ENCODE data around the gene HSD17B1.
A peak's percentile ranks its signal among the peaks of the same experiment; 100 is the strongest.

The HSD17B1 gene

GRCh38 chr17:42566883-42567573 lies 14.3 kb downstream of the HSD17B1 start, which contains the start of gene MLX:
Gene MLX (plus strand): TSS chr17:42567100. CDS start chr17:42567125, 25 bp downstream.
- peak; percentile 88 to 90 for DNase-seq (ENCODE audit: low read depth in 2 of 2)

GRCh38 chr17:42568341-42569111 lies 15.8 kb downstream of the HSD17B1 start:
- no peak for DNase-seq (ENCODE audit: low read depth in 2 of 2)

- no peak for DNase-seq (ENCODE audit: low read depth in 2 of 2)
Observed at GRCh38 chr17:42571435-42572225, 18.9 kb downstream of the HSD17B1 start.

DNA sequence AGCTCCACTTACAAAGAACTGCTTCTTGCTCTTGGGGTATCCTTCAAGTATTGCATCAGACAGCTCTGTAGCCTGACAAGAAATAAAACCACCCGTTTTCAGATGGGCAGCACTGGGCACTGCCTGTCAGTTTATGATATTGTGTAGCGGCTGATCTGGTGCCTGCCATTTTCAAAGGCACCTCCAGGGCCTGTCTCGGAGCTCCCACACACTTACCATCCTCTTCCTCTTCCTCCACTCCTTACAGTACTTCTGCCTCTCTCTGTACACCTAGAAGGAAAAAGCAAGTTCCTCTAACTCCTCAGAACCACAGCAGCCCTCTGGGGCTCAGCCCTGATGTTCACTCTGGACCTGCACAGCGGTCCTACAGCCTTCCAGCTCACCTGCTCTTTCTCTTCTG lies 20.4 kb downstream of the HSD17B1 start:
- DNase-seq (ENCODE audit: low read depth in 2 of 2): no peak

GRCh38 chr17:42574463-42574862 lies 21.7 kb downstream of the HSD17B1 start:
- DNase-seq (ENCODE audit: low read depth in 2 of 2): no peak

- DNase-seq (ENCODE audit: low read depth in 2 of 2): no peak
Observed at GRCh38 chr17:42577140-42577531, 24.4 kb downstream of the HSD17B1 start.

DNA sequence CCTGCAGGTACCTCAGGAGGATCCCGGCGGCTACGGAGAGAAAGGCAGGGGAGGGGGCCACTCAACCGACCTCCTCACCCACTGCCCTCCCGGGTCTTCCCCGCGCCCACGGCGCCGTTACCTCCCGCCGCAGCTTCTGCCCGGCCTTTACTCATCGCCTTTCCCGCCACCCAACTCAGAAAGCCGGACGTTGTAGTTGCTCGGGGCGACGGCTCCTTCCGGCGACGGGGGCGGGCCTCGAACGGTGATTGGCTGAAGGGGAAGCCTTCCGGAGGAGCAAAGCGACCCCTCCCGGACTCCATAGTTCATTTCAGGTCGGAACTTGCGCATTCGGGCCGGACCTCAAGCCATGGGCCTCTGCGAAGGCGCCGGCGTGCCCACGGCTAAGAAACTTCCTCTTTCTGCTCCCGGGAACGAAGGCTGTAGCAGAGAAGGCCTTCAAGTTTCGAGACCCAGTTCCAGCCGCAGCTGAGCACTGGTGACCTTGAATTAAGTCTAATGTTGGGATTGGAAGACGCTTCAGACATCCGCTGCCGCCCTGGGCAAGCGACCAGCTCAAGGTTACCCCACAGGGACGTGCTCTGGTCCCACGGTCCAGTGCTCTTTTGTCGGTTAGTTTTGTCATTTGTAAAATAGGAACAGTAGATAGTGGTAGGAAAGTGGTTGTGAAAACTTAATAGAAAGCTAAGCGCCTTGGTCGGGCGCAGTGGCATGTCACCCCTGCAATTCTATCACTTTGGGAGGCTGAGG lies 25.0 kb downstream of the HSD17B1 start, which contains the start of gene PSMC3IP:
Gene PSMC3IP, minus strand, starts transcription at position 198 of the 750 bp plus-strand sequence. Its CDS starts 43 bp downstream, at position 155.
- DNase-seq (ENCODE audit: low read depth in 2 of 2): peak; percentile 91 to 95

DNA sequence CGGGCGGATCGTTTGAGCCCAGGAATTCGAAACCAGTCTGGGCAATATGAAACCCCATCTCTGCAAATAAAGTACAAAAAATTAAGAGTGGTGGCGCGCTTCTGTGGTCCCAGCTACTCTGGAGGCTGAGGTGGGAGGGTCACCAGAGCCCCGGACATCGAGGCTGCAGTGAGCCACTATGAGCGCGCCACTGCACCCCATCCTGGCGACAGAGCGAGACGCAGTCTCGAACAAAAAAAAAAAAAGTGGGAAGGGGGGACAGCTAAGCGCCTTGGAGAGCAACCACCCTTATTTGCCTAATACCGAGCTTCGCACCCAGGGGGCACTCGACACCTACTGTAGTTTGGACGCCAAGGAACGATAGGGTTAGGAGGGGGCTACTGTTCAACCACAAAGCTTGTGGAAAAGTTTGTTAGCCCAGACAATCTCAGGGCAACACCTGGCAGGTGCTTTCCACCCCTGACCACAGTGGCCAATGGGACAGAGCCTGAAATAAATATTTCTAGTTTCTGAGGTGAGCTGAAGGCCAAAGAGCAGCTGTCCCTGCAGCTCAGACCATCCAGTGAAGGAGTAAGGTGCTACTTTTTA lies 25.7 kb downstream of the HSD17B1 start:
- DNase-seq (ENCODE audit: low read depth in 2 of 2): peak; percentile 63 to 67

DNA sequence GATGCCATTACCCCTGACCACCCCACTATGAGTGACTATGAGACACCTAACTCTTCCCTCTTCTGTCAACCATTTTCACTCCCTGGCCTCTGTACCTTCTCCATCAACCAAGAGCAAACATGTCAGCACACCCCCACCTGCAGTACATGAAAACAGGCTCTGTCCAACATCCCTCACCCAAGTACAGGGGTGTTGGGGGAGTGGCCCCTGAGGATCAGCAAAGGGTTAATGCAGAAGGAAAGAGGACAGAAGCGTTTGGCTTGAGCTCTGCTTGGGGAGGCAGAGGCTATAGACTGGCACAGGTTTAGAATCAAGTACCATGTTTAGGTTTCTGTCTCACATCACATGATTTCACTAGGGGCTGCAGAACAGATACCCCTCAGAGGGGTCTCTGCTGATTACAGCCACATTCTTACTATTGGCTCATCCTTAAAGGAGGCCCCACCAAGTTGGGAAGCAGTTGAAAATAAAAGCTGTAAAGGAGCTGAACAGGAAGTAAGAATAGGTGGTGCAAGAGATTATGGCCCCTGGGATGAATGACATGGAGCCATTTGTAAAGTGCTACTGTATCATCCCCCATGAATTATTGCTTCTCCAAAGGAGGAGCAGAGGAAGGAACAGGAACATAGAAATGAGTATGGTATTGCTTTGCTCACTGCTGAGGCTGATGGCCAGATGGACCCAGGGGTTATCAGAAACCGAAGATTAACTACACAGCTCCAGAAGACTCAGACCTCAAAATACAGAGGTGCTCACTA lies 27.2 kb downstream of the HSD17B1 start:
- DNase-seq (ENCODE audit: low read depth in 2 of 2): no peak

DNA sequence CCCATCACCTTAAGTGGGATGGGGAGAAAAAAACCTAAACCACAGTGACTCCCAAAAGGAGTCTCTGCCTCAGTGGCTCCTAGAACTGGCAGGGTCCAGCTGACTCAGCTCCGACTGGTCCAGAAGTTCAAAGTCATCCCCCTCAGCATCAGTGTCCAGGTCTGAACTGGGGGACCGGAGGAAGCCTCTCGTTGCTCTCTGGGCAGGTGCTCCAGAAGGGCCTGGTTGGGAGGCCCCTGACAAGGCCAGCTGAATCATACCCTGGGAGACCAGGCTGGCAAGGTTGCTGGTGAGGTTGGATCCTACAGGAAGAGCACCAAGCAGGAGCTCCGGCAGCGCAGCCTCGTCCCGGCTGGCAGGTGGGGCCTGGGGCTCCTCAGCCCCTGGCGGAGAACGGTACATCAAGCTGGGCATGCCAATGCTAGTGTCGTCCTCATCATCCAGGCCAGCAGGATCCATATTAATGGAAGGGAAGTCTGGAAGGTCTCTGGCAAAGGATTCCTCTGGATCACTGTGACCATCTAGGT lies 29.1 kb downstream of the HSD17B1 start:
- DNase-seq (ENCODE audit: low read depth in 2 of 2): no peak

DNA sequence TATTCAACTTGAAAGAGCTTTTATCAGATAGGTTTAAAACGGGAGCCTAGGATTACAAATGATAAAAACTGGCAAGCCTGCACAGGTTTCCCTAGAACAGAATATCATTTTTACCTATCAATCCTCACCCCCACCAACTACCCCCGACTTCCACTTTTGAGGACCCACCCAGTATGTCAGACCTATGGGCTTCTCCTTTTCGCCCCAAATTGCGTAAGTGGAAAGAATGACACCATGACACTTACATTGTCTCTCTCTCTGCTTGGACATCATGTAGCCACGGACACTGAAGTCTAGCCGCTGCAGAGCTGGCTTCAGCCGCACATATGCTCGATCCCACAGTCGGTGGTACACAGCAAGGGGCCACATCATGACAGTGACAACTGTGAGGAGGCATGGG lies 32.2 kb downstream of the HSD17B1 start:
- no peak for DNase-seq (ENCODE audit: low read depth in 2 of 2)

DNA sequence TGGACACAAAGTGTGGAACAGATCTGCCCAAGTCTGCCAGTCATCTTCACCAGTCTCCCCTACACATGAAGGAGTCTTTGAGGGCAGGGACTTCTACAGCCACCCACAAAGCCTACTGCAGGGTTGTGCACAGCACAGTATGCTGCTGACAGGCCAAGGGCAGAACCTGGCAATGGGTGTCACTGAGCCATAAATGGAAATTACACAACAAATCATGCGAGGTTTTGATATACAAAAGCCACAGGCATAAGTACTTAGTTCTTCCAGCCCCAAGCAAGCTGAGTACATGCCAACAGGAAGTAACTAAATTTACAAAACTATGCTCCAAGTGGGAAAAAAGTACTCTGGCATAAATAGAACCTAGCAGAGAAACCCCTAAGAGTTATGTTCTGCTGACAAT lies 32.6 kb downstream of the HSD17B1 start:
- DNase-seq (ENCODE audit: low read depth in 2 of 2): no peak

DNA sequence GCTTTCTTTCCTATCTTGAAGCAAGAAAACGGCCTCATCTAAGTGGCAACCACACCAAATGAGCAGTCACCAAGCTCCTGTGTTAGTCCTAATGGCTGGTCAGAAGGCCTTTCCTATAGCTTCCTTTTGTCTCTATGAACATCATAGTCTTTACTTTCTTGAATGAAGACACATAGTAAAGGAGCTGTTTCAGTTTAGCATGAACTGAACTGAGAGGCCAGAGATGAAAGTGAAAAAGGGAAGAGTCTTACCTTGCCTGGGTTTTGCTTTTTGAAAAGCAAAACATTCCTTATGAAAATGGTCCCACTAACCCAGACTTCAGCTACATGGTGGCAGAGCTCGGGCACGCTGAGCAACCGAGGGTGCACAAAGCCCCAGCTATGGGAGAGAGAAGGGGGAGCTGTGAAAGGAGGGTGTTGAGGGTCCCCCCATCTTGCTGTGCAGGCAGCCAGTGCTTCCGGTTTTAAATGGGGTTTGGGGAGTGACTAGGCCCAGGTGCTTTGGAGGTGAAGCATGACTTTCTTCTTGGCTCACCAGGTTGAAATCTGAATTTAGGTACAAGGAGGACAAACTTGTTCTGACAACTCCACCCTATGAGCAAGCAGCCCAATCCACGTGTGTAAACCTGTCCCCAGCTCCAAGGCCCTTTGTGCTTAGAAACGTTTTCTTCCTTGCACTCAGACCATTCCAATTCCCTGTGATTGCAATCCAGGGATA lies 33.9 kb downstream of the HSD17B1 start:
- DNase-seq (ENCODE audit: low read depth in 2 of 2): no peak

- no peak for DNase-seq (ENCODE audit: low read depth in 2 of 2)
Observed at GRCh38 chr17:42590886-42591285, 38.2 kb downstream of the HSD17B1 start.

DNA sequence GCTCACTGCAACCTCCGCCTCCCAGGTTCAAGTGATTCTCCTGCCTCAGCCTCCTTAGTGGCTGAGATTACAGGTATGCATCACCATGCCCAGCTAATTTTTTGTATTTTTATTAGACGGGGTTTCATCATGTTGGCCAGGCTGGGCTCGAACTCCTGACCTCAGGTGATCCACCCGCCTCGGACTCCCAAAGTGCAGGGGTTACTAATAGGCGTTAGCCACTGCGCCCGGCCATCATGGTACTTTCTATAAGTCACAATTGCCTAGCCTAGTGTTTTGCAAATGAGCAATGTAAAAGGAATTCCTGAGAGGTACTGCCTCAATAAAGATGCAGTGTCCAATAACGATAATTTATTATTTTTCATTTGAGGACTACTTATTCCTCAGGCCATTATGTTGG lies 38.7 kb downstream of the HSD17B1 start:
- DNase-seq (ENCODE audit: low read depth in 2 of 2): no peak

GRCh38 chr17:42596386-42596785 lies 43.7 kb downstream of the HSD17B1 start:
- DNase-seq (ENCODE audit: low read depth in 2 of 2): no peak

GRCh38 chr17:42598905-42599304 lies 46.2 kb downstream of the HSD17B1 start:
- no peak for DNase-seq (ENCODE audit: low read depth in 2 of 2)

GRCh38 chr17:42603318-42603717 lies 50.6 kb downstream of the HSD17B1 start:
- DNase-seq (ENCODE audit: low read depth in 2 of 2): no peak
